HG02885 (cell line): ENCODE data around the gene INTS14.
"Not testable (repeated sequence)": the region's sequence is repeated elsewhere in the genome, so short reads cannot be mapped to it uniquely, and the experiment has no call there.

Experiments used
- ATAC-seq: cut with Tn5 transposase; IDR thresholded peaks from one replicate; pipeline ENCODE4 v1.9.1; 2021; ENCODE audit warnings: mild to moderate bottlenecking; ENCODE audit not compliant: unreplicated experiment, poor library complexity

The INTS14 gene

DNA sequence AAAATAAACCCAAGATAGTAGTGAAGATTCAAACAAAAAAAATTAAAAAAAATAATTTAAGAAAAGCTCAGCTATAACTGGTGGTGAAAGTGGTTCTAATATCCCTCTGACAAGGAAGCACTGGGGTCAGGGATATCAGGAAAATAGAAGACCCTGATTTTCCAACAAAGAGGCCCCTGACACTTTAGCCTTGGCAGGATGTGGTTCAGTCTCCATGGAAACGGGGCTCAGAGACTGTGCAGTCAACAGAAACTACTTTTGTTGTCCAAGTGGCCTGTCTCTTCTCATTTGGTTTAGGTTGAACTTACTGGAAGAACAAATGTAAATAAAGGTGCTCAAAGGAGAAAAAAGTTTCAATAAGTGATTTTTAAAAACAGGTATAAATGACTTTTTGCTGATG is 27.2 kb downstream of the INTS14 start:
- no peak for ATAC-seq

DNA sequence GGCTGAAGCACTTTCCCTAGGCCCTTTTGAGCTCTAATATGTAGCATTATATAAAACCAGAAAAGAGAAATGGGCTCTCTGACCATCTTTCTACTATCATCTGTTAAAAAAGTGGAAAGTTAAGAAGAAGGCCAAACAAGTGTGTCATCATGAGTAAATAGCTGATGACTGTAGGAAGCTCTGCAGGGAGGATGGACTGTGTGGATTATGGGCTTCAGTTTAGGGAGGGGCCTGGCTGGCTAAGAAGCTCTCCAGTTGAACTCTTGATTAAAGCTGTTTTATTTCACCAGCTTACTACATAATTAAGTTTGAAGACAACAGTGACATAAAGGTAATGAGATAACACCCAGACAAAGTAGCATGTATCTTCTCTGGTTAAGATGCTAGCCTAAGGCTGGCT is 30.6 kb downstream of the INTS14 start:
- ATAC-seq = no peak

DNA sequence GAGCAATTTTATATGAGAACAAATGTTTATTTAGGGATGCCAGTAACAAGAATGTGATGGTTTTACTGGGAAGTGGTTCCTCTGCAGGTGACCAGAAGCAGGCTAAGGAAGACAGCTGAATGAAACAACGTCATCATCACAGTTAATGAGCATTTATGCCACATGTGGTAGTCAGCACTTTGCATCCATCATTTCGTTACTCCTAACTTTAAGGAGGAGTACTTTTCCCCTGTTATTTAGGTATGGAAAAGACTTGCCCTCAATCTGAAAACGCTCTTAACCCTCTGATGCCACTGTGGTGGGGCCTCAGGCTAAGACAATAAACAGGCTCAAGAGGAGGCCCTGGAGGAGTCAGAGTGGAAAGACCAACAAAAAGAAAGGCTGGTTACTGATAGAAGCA is 31.2 kb downstream of the INTS14 start:
- ATAC-seq = no peak

- ATAC-seq = no peak
Measured at GRCh38 chr15:65578904-65579728, 31.8 kb downstream of the INTS14 start.

GRCh38 chr15:65577129-65577996 is 33.6 kb downstream of the INTS14 start:
- no peak for ATAC-seq

GRCh38 chr15:65576664-65577063 is 34.3 kb downstream of the INTS14 start:
- no peak for ATAC-seq

DNA sequence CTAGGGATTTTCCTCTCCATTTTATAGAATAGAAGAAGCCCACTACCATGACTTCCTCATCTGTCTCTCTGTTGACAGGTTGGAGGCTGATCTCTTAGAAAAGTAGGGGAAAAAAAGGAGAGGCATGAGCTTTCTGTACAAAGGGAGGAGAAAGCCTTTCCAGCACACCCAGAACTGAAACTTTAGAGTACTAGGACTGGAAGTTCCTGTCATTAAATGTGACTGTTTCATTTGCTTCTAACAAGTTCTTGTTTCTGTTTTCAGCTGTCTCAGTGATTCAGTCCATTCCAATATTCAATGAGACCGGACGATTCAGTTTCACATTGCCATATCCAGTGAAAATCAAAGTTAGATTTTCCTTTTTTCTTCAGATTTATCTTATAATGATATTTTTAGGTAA is 39.0 kb downstream of the INTS14 start:
- no peak for ATAC-seq

GRCh38 chr15:65569728-65570127 is 41.2 kb downstream of the INTS14 start:
- no peak for ATAC-seq

- no peak for ATAC-seq
Measured at GRCh38 chr15:65561934-65562333, 49.0 kb downstream of the INTS14 start.

DNA sequence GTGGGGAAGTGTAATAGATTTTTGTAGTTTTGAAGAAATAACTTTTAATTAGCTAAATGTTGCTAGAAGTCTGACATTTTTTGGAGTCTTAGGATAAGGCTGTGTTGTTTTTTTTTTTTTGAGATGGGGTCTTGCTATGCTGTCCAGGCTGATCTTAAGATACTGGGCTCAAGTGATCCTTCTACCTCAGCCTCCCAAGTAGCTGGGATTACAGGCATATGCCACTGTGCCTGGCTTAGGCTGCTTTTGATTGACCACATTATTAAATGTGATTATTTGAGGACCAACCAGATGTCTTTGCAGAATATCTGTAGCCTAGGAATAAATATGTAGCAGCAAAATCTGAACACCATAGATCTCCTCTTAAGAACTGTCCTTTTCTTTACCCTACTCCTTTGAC is 51.0 kb downstream of the INTS14 start:
- ATAC-seq = no peak

DNA sequence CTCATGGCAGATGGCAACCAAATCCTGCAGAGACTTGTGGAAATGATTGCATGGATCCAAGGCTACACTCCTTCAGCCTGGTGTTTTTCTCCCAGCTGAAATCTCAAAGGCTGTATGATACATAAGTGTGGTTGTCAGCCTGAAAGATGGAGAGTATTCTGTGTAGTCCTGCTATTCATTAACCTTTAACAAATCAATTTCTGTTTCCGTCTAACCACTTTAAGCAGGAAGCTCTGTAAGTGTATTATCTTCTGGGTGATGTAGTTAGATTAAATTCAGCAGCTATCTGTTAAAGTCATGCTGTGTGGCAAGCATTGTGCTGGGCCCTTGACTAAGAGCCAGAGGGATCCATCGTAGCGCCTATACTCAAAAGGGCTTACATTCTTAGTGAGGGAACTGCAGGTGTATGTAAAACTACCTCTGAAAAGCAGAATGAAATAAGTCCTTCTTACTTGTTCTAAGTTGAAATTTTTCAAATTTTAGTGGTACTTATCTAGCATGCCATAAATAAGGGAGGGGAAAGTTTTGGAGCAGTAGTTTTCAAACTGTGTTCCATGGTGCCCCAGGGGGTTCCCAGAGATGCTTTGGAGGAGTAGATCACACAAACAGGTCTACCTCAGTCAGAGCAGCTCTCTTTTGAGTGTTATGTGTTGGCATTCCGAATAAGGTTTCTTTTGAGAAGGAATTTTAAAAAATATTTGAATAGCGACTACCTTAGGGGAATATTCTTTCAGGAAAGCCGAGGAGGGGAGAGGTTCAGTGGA is 51.8 kb downstream of the INTS14 start:
- no peak for ATAC-seq

DNA sequence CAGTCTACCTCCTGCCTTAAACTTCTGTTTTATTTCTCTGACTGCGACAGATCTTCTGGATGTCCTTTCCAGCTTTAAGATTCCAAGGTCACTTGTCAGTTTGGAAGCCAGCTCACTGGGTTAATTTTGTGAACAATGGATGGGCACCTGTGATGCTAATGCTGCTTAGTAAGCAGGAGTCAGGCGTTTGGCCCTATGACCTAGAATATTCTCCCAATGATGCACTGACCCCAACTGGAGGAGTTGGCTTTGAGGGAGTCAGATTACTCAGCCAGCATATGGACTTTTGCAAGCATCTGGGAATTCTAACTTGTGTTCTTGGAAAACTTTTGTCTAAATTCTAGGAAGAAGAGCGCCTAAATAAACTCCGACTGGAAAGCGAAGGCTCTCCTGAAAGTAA is 52.6 kb downstream of the INTS14 start:
- ATAC-seq = no peak

DNA sequence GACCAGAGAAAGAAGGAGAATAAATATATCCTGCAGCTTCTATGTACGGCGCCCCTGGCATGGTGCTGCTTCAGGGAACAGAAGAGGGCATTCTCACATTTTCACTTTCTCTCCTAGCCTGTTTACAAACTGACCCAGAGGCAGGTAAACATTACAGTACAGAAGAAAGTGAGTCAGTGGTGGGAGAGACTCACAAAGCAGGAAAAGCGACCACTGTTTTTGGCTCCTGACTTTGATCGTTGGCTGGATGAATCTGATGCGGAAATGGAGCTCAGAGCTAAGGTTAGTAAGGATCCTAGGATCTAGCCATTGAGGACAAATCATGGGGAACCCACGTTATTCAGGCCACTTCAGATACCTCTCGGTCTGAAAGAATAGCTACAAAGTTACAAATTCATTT is 54.3 kb downstream of the INTS14 start:
- ATAC-seq = no peak

DNA sequence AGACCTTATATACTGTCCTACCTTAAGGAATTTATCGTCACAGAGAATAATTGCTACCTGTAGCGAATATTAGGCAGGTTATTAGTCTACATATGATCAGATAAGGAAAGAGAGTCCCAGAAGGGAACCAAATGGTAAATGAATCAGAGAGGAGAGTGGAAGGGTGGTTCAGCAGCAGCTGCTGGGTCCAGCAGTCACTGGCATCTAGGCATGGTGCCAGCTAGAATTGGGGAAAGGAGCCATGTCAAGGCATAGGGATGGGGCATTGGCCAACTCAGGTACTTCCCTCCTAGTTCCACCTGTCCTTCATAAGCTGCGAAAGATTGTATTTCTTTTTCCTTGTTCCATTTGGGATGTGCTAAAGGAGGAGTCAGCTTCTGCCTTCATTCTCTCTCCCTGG is 57.2 kb downstream of the INTS14 start:
- no peak for ATAC-seq

DNA sequence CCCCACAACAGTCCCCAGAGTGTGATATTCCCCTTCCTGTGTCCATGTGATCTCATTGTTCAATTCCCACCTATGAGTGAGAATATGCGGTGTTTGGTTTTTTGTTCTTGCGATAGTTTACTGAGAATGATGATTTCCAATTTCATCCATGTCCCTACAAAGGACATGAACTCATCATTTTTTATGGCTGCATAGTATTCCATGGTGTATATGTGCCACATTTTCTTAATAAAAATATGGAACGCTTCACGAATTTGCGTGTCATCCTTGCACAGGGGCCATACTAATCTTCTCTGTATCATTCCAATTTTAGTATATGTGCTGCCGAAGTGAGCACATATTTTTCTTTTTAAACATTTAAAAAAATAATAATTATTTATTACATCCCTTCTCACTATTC is 58.1 kb downstream of the INTS14 start:
- not testable (repeated sequence) for ATAC-seq

DNA sequence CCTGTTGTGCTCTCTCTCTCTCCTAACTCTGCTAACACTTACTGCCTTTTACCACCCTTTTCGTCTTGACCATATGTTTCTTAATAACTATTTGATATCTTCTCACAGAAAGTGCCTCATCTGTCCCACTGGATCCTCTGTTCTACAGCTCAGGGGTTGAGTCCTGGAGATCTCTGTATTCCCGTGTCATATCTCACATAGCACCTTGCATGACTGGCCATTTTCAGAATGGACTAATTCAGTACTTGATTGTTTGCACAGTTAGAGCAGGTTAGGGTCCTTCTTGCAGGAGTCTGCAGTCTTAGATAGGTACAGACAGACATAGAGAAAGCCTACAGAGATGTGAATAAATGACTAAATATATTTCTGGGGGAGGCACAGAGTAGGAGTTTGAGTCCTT is 59.7 kb downstream of the INTS14 start:
- ATAC-seq = no peak

- no peak for ATAC-seq
Measured at GRCh38 chr15:65550681-65551098, 60.2 kb downstream of the INTS14 start.

DNA sequence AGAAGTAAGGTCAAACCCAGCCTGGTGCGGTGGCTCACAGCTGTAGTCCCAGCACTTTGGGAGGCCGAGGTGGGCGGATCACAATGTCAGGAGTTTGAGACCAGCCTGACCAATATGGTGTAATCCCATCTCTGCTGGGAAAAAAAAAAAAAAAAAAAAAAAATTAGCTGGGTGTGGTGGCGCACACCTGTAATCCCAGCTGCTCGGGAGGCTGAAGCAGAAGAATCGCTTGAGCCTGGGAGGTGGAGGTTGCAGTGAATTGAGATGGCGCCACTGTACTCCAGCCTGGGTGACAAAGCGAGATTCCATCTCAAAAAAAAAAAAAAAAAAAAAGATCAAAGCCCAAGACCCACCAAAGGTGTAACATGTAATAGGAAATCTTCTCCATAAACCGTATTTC is 61.6 kb downstream of the INTS14 start:
- ATAC-seq = not testable (repeated sequence)

DNA sequence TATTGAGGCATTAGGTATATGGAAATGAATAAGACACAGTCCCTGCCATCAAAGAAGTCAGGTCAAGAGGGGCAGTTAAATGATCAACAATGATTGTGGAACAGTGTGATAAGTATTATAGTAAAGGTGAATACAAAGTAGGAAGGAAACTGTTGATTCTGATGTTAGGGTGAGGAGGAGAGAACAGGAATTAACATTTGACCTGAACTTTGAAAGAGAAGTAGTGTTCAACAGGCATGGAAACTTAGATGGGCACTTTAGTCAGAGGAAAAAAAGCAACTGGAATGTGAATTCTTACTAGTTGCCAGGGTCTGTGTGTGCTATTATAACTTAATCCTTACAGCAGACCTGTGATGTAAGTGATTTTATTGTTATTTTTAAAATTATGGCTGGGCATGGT is 63.1 kb downstream of the INTS14 start:
- ATAC-seq = no peak

DNA sequence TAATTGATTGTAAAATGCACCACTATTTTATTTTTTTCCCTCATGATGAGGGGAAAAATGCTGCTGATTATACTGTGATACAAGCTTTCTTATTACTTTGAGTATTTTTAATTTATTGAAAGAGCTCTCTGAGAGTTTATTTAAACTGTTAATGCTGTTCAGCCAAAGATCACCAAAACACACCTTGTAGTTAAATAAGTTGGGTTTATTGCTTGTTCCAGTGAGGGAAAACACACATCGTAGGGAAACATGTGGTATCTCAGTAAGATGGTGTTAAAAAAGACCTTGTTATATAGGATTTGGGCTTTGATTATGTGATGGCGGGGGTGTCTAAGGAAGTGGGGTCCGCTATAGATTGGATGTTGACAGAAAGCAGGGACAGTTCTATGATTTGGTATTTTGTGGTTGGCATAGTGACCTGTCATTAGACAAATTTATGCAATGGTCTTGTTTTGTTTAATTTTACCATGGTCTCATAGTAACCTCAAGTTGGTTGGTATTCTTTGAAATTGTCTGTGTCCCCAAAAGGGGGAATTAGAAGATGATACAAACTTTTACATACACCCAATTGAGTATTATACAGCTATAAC is 69.6 kb downstream of the INTS14 start:
- ATAC-seq = no peak
